Dendritic cell treated with granulocyte-macrophage colony-stimulating factor and Interleukin-4, amounts not matched to agents 40 ng/mL and 50 ng/mL, for 4 days (primary cell): ENCODE data around the gene SH3TC1.

Experiments used
- H3K27ac Mint-ChIP-seq: one replicate; pipeline ENCODE4 v1.8.0; 2022; ENCODE audit warnings: mild to moderate bottlenecking, mixed read lengths
- H3K27me3 Mint-ChIP-seq: one replicate; pipeline ENCODE4 v1.8.0; 2022; ENCODE audit warnings: mild to moderate bottlenecking, mixed read lengths
- H3K36me3 Mint-ChIP-seq: one replicate; pipeline ENCODE4 v1.8.0; 2022; ENCODE audit warnings: low read depth, mixed read lengths
- H3K4me1 Mint-ChIP-seq: one replicate; pipeline ENCODE4 v1.8.0; 2022; ENCODE audit warnings: low read depth, mixed read lengths
- H3K4me3 Mint-ChIP-seq: one replicate; pipeline ENCODE4 v1.8.0; 2022; ENCODE audit warnings: mild to moderate bottlenecking, moderate library complexity, mixed read lengths
- H3K9me3 Mint-ChIP-seq: one replicate; pipeline ENCODE4 v1.8.0; 2022; ENCODE audit warnings: mixed read lengths
- intact Hi-C: fragments of 100-400 bp; cut with micrococcal nuclease; formaldehyde crosslinking; loops from one replicate; pipeline ENCODE4 v1.15.0; 2022

SH3TC1 gene

DNA sequence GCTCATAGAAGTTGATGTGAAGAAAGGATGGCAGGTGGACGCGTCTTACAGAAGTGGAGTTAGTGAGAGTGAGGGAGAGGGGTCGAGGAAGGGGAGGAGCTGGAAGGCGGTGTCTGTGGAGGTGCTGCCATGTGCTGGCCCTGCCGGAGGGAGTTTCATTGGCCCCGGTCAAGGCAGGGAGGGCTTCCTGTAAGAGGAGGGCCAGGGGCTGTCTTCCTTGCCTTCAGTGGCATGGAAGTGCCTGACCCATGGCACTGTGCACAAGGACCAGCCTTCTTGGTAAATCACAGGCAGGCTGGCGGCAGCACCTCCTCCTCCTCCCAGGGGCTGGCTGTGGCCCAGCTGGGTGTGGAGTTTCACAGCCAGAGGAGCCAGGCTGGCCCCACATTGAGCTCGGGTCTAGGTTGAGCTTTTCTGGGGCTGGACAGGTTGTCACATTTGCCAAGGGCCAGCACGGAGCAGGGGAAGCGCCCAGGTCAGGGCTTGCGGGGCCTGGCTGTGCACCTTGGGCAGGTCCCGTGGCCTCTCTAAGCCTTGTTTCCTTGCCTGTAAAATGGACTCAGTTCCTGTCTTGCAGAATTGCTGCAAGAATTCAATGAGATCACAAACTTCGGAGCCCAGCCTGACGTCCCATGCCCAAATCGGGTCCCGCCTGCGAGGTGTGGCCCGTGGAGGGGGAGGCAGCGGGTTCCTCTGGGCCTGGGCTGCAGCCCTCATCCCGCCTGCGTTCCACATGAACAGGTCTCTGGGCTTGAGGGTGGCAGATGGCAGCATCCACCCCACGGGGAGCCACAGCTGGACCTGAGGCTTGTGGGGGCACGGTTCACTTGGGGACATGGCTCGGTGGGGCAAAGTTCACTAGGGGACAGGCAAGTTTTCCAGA, 77.5 kb downstream of the SH3TC1 start:
- no peak overlapping the region for H3K27ac Mint-ChIP-seq
- peaks cover 58% of the 10 kb centered on the region for H3K4me1 Mint-ChIP-seq
- intact Hi-C loops, result no loop called here
- peaks cover 27% of the 10 kb centered on the region for H3K27me3 Mint-ChIP-seq
- H3K4me3 Mint-ChIP-seq, result no peak overlapping the region
- no peaks in the 10 kb centered on the region for H3K9me3 Mint-ChIP-seq
- no peaks in the 10 kb centered on the region for H3K36me3 Mint-ChIP-seq

DNA sequence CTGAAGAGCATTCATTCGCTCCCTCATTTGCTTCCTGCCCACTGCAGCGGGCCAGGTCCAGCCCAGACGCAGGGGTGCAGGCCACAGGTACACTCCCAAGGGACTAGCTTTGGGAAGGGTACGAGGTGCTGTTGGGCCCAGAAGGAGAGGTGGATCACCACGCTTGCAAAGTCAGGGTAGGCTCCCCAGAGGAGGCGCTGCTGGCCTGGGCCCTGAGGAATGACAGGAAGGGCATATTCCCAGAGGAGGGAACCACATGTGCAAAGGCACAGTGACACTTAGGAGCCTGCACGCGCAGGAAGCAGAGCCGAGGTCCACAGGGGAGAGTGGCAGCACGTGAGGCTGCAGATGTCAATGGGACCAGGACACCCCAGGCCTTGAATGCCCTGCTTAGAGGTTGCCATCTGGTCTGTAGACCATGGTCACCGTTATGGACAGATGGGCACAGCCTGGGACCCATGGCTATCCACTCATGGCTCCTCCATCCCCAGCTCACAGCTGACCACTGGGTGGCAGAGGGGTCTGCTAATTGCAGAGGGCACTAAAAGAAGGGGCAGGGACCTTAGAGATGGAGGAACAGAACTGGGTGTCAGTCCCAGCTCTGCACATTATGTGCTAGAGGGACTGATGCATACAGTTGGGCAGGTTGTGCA, 78.4 kb downstream of the SH3TC1 start:
- Mint-ChIP-seq H3K27me3 (peaks cover 23% of the 10 kb centered on the region), H3K36me3 (no peaks in the 10 kb centered on the region), H3K9me3 (no peaks in the 10 kb centered on the region), H3K4me1 (peaks cover 54% of the 10 kb centered on the region), H3K4me3 (no peak overlapping the region), H3K27ac (no peak overlapping the region)
- intact Hi-C loops, result no loop called here

DNA sequence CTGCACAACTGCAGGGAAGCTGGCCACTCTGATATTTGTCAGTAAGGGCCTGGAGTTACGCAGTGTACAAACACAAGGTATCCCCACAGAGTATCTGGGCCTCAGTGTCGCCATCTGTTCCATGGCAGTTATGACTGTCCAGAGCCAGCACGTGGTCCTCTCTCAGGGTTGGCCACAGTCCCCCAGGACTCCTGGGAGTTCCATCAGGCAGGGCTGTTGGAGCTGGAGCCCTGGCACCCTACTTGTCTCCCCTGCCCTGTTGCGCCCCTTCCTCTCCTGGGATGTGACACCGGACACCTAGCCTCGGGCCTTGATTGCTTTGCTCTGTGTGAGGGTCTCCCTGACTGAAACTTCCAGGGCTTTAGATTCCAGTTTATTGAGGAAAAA, 78.9 kb downstream of the SH3TC1 start:
- no peak overlapping the region for H3K27ac Mint-ChIP-seq
- no peak overlapping the region for H3K4me3 Mint-ChIP-seq
- peaks cover 23% of the 10 kb centered on the region for H3K27me3 Mint-ChIP-seq
- H3K9me3 Mint-ChIP-seq, result no peaks in the 10 kb centered on the region
- H3K4me1 Mint-ChIP-seq, result peaks cover 53% of the 10 kb centered on the region
- intact Hi-C loops, result no loop called here
- no peaks in the 10 kb centered on the region for H3K36me3 Mint-ChIP-seq

DNA sequence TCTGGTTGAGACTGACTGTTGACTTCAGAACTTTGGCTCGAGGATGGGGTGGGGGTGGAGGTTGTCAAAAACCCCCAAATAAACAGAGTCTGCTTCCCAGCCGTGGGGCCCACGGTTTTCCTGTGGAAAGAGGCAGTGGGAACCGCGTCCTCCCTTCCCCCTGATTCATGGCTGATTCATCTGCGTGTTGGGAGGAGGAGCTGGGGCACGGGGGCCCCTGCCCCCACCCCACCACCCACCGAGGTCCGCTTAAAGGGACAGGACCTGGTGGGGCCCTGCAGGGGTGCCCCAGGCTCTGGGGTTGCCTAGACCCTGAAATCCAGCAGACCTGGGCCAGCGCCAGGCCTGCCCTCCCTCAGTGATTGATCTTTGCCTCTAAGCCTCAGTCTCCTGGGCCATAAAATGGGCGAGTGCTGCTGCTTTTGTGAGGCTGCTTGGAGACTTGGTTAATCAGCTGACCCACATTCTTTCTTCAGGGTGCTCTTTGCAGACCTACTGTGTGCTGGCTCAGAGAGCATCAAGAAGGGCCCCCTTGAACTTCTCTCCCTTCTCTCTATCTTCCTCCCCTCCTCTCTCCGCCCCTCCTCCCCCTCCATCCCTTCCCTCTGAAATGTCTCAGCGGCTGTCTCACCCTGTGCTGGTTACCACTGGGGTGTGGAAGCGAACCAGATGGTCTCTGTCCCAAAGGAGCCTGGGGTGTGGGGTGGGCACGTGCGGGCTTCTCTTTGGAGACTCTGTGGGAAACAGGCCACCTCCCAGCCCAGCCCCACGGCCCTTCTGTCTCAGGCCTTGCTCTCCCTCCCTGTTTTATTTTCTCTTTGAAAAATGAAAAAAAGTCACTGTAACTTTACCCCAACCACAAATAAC, 79.6 kb downstream of the SH3TC1 start:
- Mint-ChIP-seq H3K9me3 (no peaks in the 10 kb centered on the region), H3K4me1 (peaks cover 52% of the 10 kb centered on the region), H3K27ac (no peak overlapping the region), H3K4me3 (no peak overlapping the region), H3K27me3 (peaks cover 22% of the 10 kb centered on the region), H3K36me3 (no peaks in the 10 kb centered on the region)
- intact Hi-C loops, result no loop called here

DNA sequence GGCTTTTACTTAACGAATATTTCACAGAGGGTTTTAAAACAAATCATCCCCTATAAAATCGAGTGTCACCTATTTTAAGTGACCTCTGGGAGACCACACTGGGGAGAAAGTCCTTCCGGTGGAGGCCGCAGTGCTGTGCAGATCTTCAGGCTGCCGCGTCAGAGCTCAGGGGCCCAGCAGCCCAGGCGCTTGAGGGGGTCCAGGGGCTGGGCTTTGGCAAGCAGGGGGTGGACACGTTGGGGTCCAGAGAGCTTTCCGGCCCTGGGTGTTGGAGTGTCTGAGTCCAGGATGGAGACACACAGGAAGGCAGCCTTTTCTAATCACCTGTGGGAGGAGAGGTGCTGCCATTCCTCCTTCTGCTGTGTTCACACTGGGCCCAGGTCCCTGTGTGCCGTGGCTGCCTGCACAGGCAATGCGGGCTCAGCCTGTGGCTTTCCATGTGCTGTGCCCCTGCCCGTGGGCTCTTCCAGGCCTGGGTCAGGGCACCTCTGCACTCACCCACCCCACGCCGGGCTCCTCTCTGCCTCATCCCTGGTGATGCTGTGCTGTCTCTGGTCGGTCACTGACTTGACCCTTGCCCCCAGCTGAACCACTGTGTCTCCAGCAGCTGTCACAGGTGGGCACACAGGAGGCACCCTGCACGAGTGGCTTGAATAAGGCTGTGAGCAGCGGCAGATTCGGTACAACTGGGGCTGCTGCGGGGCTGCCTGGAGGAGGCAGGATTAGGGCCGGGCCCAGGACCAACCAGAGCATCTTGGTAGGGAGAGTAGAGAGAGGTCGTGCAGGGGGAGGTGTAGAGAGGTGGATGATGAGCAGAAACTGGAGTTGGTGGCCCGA, 80.4 kb downstream of the SH3TC1 start:
- H3K9me3 Mint-ChIP-seq, result no peaks in the 10 kb centered on the region
- H3K36me3 Mint-ChIP-seq, result no peaks in the 10 kb centered on the region
- peaks cover 15% of the 10 kb centered on the region for H3K27me3 Mint-ChIP-seq
- H3K4me3 Mint-ChIP-seq, result no peak overlapping the region
- intact Hi-C loops, result no loop called here
- H3K27ac Mint-ChIP-seq, result no peak overlapping the region
- H3K4me1 Mint-ChIP-seq, result peaks cover 46% of the 10 kb centered on the region

DNA sequence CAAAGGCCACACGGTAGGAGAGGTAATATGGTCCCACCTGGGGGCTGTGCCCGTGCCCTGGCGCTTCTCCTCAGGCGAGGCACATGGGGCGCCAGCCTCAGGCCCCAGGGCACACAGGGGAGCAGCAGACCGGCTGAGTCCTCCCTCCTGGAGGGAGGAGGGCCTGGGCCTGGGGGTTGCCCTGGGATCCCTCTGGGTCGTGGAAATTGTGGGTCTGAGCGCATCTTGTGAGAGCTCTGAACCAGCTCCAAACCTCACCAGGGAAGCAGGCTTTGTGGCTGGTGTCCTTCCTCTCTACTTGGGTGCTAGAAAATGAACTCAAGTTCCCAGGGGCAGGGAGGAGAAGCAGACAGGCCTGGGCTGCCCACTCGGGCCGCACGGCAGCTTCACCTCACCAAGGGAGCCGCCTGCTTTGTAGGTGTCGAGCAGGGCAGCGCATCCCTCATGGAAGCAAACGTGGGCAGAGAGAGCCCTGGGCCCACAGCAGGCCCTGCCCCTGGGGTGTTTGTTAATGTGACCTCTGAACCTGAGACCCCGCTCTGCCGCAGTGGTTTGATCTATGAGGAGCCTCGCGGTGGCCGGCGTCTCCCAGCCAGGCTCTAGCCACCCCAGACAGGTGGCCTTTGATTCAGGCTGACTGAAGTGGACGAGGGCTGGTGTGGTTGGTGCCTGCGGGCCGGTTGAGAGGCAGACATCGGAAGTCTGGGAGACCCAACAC, 81.2 kb downstream of the SH3TC1 start:
- Mint-ChIP-seq H3K4me3 (no peak overlapping the region), H3K4me1 (peaks cover 46% of the 10 kb centered on the region), H3K27ac (no peak overlapping the region), H3K36me3 (no peaks in the 10 kb centered on the region), H3K27me3 (peaks cover 9% of the 10 kb centered on the region), H3K9me3 (no peaks in the 10 kb centered on the region)
- intact Hi-C loops, result no loop called here

DNA sequence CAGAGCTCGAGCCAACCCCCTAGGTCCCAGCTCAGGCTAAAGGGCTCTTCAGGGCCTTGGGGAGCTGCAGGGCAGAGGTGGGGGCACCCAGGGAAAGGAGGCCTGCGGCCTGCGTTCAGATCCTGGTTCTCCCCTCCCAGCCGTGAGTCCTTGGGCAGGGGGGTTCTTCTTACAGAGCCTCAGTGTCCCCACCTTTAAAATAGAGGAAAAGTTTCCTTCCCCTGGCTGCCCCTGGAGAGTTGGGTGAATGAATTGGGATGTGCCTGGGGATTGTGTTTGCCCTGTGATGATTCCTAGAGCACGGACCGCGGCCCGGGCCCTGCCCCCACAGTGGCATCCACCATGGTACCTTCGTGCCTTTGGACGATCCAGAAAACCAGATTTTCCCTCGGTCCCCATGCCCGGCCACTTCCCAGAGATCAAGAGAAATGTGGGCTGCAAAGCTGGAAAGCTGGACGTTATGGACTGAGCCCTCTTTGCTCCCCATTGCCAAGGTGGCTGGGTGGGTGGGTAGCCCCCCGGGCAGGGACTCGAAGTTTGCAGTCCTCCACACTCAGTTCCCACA, 81.9 kb downstream of the SH3TC1 start:
- H3K9me3 Mint-ChIP-seq, result no peaks in the 10 kb centered on the region
- no peaks in the 10 kb centered on the region for H3K36me3 Mint-ChIP-seq
- H3K27ac Mint-ChIP-seq, result no peak overlapping the region
- H3K4me1 Mint-ChIP-seq, result peaks cover 45% of the 10 kb centered on the region
- intact Hi-C loops, result no loop called here
- no peak overlapping the region for H3K4me3 Mint-ChIP-seq
- H3K27me3 Mint-ChIP-seq, result peaks cover 9% of the 10 kb centered on the region

DNA sequence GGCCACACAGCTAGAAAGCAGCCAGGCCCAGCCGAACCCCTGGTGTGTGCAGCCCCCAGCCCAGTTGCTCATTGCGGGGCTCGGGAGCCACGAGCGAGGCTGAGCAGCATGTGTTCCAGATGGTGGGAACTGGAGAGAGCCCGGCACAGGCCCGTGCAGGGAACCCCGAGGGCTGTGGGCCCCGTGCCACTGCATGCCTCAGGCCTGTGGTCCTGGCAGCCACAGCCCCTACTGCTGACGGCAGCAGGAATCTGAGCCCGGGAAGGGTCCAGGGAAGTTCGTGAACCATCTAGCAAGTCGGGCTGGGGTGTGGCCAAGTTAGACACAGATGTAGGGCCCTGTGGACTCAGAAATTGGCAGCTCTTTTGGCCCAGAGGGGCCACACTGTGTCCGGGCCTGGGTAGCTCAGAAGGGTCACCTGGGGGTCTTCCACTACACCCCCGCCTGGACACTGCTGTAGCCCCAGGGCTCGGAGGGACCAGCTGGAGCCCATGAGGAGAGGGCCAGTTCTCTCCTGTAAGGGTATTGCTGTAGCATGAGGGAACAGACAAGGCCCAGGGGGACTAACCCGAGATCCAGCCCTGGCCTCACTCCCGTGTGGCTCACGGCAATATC, 82.5 kb downstream of the SH3TC1 start:
- no peak overlapping the region for H3K27ac Mint-ChIP-seq
- intact Hi-C loops, result no loop called here
- H3K9me3 Mint-ChIP-seq, result no peaks in the 10 kb centered on the region
- peaks cover 40% of the 10 kb centered on the region for H3K4me1 Mint-ChIP-seq
- peaks cover 6% of the 10 kb centered on the region for H3K27me3 Mint-ChIP-seq
- H3K36me3 Mint-ChIP-seq, result no peaks in the 10 kb centered on the region
- no peak overlapping the region for H3K4me3 Mint-ChIP-seq

DNA sequence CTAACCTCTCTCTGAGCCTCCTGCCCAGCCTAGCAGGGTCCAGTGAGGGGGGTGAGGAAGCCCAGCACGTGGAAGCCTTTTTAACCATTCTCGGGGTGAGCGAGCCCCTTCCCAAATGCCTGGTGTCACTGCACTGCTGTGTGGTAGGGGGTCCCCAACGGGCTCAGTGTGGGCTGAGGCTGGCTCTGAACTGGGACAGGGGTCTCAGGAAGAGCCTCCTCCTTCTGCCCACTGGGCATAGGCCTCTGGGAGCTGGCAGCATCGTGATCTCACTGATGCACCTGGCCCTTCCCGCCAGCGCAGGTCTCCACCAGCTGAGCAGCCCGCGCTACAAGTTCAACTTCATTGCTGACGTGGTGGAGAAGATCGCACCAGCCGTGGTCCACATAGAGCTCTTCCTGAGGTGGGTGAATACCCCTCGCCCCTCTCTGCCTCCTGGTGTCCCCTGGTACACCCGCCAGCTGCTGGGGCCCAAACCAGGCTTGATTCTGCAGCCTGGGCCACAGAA, 83.1 kb downstream of the SH3TC1 start:
- no peak overlapping the region for H3K27ac Mint-ChIP-seq
- no peaks in the 10 kb centered on the region for H3K9me3 Mint-ChIP-seq

DNA sequence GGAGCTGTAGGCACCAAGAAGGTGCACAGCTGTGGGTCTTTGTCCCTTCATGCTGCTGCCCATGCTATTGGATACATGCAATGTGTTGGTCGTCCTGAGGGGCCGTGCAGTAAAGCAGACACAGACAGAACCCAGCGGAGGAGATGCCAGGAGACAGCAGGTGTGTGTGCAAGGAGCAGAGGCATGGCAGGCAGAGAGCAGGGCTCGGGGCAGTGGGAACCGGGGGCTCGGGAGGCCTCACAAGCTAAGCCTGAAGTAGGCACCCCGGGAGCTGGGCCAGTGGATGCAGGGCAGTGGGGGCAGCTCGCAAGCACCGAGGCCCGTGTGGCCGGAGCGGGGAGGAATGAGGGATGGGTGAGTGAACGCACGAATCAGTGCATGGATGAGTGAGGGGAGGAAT, 83.7 kb downstream of the SH3TC1 start:
- Mint-ChIP-seq H3K4me1 (peaks cover 38% of the 10 kb centered on the region), H3K27me3 (peaks cover 3% of the 10 kb centered on the region), H3K4me3 (no peak overlapping the region), H3K36me3 (no peaks in the 10 kb centered on the region), H3K9me3 (no peaks in the 10 kb centered on the region), H3K27ac (no peak overlapping the region)
- intact Hi-C loops, result no loop called here

More for the DNA sequence above, 83.1 kb downstream of the SH3TC1 start:
- Mint-ChIP-seq H3K4me3 (no peak overlapping the region), H3K4me1 (peaks cover 38% of the 10 kb centered on the region), H3K27me3 (peaks cover 3% of the 10 kb centered on the region), H3K36me3 (no peaks in the 10 kb centered on the region)
- intact Hi-C loops, result no loop called here

DNA sequence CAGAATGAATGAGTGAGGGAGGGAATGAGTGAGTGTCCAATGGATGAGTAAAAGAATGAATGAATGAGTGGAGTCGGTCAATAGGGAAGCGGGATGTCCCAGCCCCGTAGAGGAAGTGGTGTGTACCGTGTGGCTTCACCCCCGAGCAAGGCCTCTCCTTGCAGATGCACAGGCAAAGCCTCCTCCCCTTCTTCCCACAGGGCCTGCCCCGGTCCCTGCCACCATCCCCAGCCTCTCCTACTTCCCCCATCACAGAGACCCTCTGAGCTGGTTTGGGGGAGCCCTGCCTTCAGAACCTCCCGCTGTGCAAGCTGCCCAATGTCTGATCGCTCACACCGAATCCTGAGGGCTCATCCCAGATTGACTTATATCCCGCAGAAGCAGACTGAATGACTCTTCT, 84.1 kb downstream of the SH3TC1 start:
- H3K27ac Mint-ChIP-seq, result no peak overlapping the region
- intact Hi-C loops, result no loop called here
- H3K4me1 Mint-ChIP-seq, result peaks cover 40% of the 10 kb centered on the region

DNA sequence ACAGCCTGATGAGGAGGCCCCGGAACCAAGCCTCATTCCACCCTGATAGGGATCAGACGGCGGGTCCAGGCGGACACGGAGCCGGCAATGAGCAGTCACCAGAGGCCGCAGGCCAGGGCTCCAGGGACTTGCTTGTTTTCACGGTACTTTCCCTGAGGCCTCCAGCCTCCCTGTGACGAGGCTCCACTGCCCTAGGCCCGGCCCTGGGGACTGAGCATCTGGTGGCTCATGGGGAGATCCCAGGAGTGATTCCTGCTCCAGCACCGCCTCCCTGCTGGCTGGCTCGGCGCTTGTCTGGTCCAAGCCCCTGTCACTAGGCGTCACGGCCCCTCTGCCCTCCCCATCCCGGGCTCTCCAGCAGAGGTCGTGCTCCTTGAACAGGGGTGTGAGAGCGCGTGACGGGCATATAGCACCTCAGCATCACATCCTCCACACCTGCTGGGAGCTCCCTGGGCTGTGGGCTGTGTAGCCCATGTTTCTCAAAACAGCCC, 84.6 kb downstream of the SH3TC1 start:
- Mint-ChIP-seq H3K36me3 (no peaks in the 10 kb centered on the region), H3K27me3 (peaks cover 3% of the 10 kb centered on the region), H3K4me1 (peaks cover 35% of the 10 kb centered on the region), H3K27ac (no peak overlapping the region), H3K4me3 (no peak overlapping the region), H3K9me3 (no peaks in the 10 kb centered on the region)
- intact Hi-C loops, result no loop called here

More for the DNA sequence above, 84.1 kb downstream of the SH3TC1 start:
- H3K36me3 Mint-ChIP-seq, result no peaks in the 10 kb centered on the region
- H3K4me3 Mint-ChIP-seq, result no peak overlapping the region
- peaks cover 3% of the 10 kb centered on the region for H3K27me3 Mint-ChIP-seq
- no peaks in the 10 kb centered on the region for H3K9me3 Mint-ChIP-seq
